ENCODE measurements around the gene MGST3. TPM values are rescaled to one million over a fixed set of nuclear protein-coding genes. Genes with fewer than 3 reads are reported as not detected.
A peak's percentile ranks its signal among the peaks of the same experiment; 100 is the strongest.

Gene MGST3
- total and polyA plus RNA-seq, 2 of the 13 experiments (the other 11 are each of a cell fraction or from before 2014, with no cell fraction given), result 59.7 to 61.2 TPM

- TF ChIP-seq ZBTB46 (CRISPR knock-in tag; IDR thresholded peaks at IDR 0.05; ENCODE audit: borderline replicate concordance) (no peak), ZNF772 (CRISPR knock-in tag; IDR thresholded peaks at IDR 0.05) (0 out of 2 replicates have a peak, but pooled peaks have one; percentile 49), HNRNPL (IDR thresholded peaks at IDR 0.05; ENCODE audit: low read depth, low read length) (no peak), RELA (CRISPR knock-in tag; IDR thresholded peaks at IDR 0.05) (no peak), ZNF589 (CRISPR knock-in tag; conservative IDR thresholded peaks at IDR 0.05) (peak; percentile 74; the same call in 1 of the 2 replicates), MXD3 (CRISPR knock-in tag; IDR thresholded peaks at IDR 0.05) (peak; percentile 72), ZNF75D (CRISPR knock-in tag; IDR thresholded peaks at IDR 0.05; ENCODE audit: borderline replicate concordance) (no peak), PCBP2 (optimal IDR thresholded peaks at IDR 0.05; ENCODE audit: low read depth, low read length, poor library complexity, severe bottlenecking) (no peak), ZMAT5 (CRISPR knock-in tag; IDR thresholded peaks at IDR 0.05; ENCODE audit: borderline replicate concordance, low read depth) (no peak), ZNF616 (CRISPR knock-in tag; IDR thresholded peaks at IDR 0.05; ENCODE audit: low read depth) (no peak), ZNF17 (CRISPR knock-in tag; IDR thresholded peaks at IDR 0.05) (no peak), ASH2L (IDR thresholded peaks at IDR 0.05; ENCODE audit: insufficient read length, low read depth, low read length) (peak; percentile 78), CEBPG (CRISPR knock-in tag; IDR thresholded peaks at IDR 0.05) (0 out of 2 replicates have a peak, but pooled peaks have one; percentile 1), SMAD3 (CRISPR knock-in tag; IDR thresholded peaks at IDR 0.05) (peak; percentile 34; the same call in 1 of the 2 replicates), ZBTB3 (CRISPR knock-in tag; IDR thresholded peaks at IDR 0.05; ENCODE audit: borderline replicate concordance, low read depth) (no peak; the same call in 1 of the 2 replicates), HINFP (CRISPR knock-in tag; IDR thresholded peaks at IDR 0.05; ENCODE audit: low read depth) (peak; percentile 59; the same call in 1 of the 2 replicates), ZNF891 (CRISPR knock-in tag; IDR thresholded peaks at IDR 0.05) (no peak; the same call in none of the 2 replicates), MTF1 (CRISPR knock-in tag; IDR thresholded peaks at IDR 0.05) (no peak), ZNF34 (CRISPR knock-in tag; IDR thresholded peaks at IDR 0.05; ENCODE audit: borderline replicate concordance) (no peak), AGO2 (optimal IDR thresholded peaks at IDR 0.05; ENCODE audit: low read depth, low read length) (peak; percentile 49), JDP2 (CRISPR knock-in tag; IDR thresholded peaks at IDR 0.05; ENCODE audit: borderline replicate concordance) (no peak), ZNF766 (CRISPR knock-in tag; IDR thresholded peaks at IDR 0.05; ENCODE audit: borderline replicate concordance) (0 out of 2 replicates have a peak, but pooled peaks have one; percentile 41), DDIT3 (CRISPR knock-in tag; IDR thresholded peaks at IDR 0.05) (no peak), RBM22 (optimal IDR thresholded peaks at IDR 0.05; ENCODE audit: low read length) (no peak), SIN3B (IDR thresholded peaks at IDR 0.05; ENCODE audit: low read length) (no peak), YEATS2 (CRISPR knock-in tag; IDR thresholded peaks at IDR 0.05; ENCODE audit: borderline replicate concordance) (no peak)
These were observed 67.1 kb downstream of the MGST3 start, which contains the start of gene ALDH9A1 (continued) for GRCh38 chr1:165697881-165698760.
